ENCODE results near the gene ECHS1. TPM values are rescaled to one million over a fixed set of nuclear protein-coding genes. Genes with fewer than 3 reads are reported as not detected.
"Not testable (repeated sequence)": the region's sequence is repeated elsewhere in the genome, so short reads cannot be mapped to it uniquely, and the experiment has no call there.

The ECHS1 gene
- total and polyA plus RNA-seq, 4 donors, result 52.1 to 115 (median 100) TPM

DNA sequence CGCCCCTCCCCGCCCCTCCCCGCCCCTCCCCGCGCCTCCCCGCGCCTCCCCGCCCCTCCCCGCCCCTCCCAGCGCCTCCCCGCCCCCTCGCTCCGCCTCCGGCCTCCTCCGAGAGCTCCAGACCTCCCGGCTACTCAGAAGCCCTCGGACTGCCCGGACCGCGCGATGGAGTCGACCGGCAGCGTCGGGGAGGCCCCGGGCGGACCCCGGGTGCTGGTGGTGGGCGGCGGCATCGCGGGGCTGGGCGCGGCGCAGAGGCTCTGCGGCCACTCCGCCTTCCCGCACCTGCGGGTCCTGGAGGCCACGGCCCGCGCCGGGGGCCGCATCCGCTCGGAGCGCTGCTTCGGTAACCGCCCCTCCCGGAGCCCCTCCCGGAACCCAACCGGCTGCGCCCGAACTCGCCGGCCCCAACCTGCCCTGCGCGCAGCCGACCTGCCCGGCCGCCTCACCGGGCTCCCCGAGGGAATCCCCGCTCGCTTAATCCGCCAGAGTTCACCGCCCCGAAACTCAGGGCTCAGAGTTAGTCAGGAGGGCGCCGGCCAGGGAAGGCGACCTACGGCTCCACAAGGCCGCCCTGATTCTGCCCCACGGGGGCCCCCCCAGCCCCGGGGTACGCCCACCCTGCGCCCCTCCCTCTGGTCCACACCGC is 6.1 kb upstream of the ECHS1 start, which contains the start of gene PAOX:
Gene PAOX, plus strand, starts transcription at position 111 of the 649 bp plus-strand sequence. Its CDS starts 55 bp downstream, at position 166.
- 2% methylated on average over 66 of the region's 78 CpGs for WGBS (ENCODE audit: insufficient coverage)
- Histone ChIP-seq H3K4me1 (ENCODE audit: control insufficient read depth, insufficient read depth, low read length) (peaks cover 48% of the 10 kb centered on the region), H3K36me3 (ENCODE audit: control insufficient read depth, insufficient read depth, low read length) (peaks cover 23% of the 10 kb centered on the region), H3K4me3 (ENCODE audit: low read depth, low read length) (peak within 1 kb of the TSS; percentile 64), H3K27me3 (ENCODE audit: control insufficient read depth, insufficient read depth, low read length) (no peaks in the 10 kb centered on the region), H3K9me3 (ENCODE audit: control insufficient read depth, insufficient read depth, low read length) (no peaks in the 10 kb centered on the region), H3K27ac (ENCODE audit: low read depth, low read length) (peak within 1 kb of the TSS; percentile 63)
- DNase-seq (ENCODE audit: low read depth in 4 of 6, low spot score in 6 of 6), result peak in 4 of 6 donors; percentile 19 to 82 (median 56)

- Histone ChIP-seq H3K27ac (ENCODE audit: low read depth, low read length) (peak overlapping the region; percentile 63), H3K4me1 (ENCODE audit: control insufficient read depth, insufficient read depth, low read length) (peaks cover 53% of the 10 kb centered on the region), H3K27me3 (ENCODE audit: control insufficient read depth, insufficient read depth, low read length) (no peaks in the 10 kb centered on the region), H3K36me3 (ENCODE audit: control insufficient read depth, insufficient read depth, low read length) (peaks cover 18% of the 10 kb centered on the region), H3K9me3 (ENCODE audit: control insufficient read depth, insufficient read depth, low read length) (no peaks in the 10 kb centered on the region), H3K4me3 (ENCODE audit: low read depth, low read length) (peak overlapping the region; percentile 64)
- WGBS (ENCODE audit: insufficient coverage), result under 1% methylated on average over 70 of the region's 90 CpGs
- peak in 4 of 6 donors; percentile 26 to 86 (median 62) for DNase-seq (ENCODE audit: low read depth in 4 of 6, low spot score in 6 of 6)
These were observed 5.3 kb upstream of the ECHS1 start for GRCh38 chr10:133378251-133379096.

DNA sequence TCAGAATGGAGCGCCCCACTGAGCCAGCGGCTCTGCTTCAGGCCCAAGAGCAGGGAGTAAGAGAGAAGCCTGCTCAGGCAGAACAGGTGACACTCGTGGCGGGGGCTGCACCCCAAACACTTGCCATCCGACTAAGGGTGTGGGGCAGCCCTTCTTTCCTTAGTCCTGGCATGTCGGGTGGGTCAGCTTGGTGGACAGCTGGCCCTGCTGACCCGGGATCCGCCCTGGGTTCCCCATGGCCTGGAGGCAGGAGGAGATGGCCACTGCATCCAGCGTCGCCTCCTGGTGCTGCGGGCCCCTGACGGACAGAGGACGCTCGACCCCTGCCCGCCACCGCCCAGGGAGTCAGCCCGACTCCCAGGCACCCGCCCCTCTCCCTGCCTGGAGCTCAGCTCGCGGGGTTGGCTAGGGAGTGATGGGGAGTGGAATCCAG is 4.7 kb upstream of the ECHS1 start:
- DNase-seq (ENCODE audit: low read depth in 4 of 6, low spot score in 6 of 6), result no peak
- peaks cover 53% of the 10 kb centered on the region for H3K4me1 ChIP-seq (ENCODE audit: control insufficient read depth, insufficient read depth, low read length)
- 33% methylated on average over 13 of the region's 20 CpGs for WGBS (ENCODE audit: insufficient coverage)
- H3K27ac ChIP-seq (ENCODE audit: low read depth, low read length), result peak overlapping the region; percentile 63
- H3K27me3 ChIP-seq (ENCODE audit: control insufficient read depth, insufficient read depth, low read length), result no peaks in the 10 kb centered on the region
- peak overlapping the region; percentile 64 for H3K4me3 ChIP-seq (ENCODE audit: low read depth, low read length)
- H3K36me3 ChIP-seq (ENCODE audit: control insufficient read depth, insufficient read depth, low read length), result peaks cover 18% of the 10 kb centered on the region
- H3K9me3 ChIP-seq (ENCODE audit: control insufficient read depth, insufficient read depth, low read length), result no peaks in the 10 kb centered on the region

- no peaks in the 10 kb centered on the region for H3K27me3 ChIP-seq (ENCODE audit: control insufficient read depth, insufficient read depth, low read length)
- 84% methylated on average over 29 of the region's 30 CpGs for WGBS (ENCODE audit: insufficient coverage)
- no peak for DNase-seq (ENCODE audit: low read depth in 4 of 6, low spot score in 6 of 6)
- no peak overlapping the region for H3K27ac ChIP-seq (ENCODE audit: low read depth, low read length)
- H3K36me3 ChIP-seq (ENCODE audit: control insufficient read depth, insufficient read depth, low read length), result peaks cover 18% of the 10 kb centered on the region
- no peaks in the 10 kb centered on the region for H3K9me3 ChIP-seq (ENCODE audit: control insufficient read depth, insufficient read depth, low read length)
- H3K4me3 ChIP-seq (ENCODE audit: low read depth, low read length), result no peak overlapping the region
- H3K4me1 ChIP-seq (ENCODE audit: control insufficient read depth, insufficient read depth, low read length), result peaks cover 57% of the 10 kb centered on the region
These were observed 4.1 kb upstream of the ECHS1 start for GRCh38 chr10:133377025-133377817.

- H3K27ac ChIP-seq (ENCODE audit: low read depth, low read length), result not testable (repeated sequence)
These were observed 3.0 kb upstream of the ECHS1 start for GRCh38 chr10:133376183-133376582.

DNA sequence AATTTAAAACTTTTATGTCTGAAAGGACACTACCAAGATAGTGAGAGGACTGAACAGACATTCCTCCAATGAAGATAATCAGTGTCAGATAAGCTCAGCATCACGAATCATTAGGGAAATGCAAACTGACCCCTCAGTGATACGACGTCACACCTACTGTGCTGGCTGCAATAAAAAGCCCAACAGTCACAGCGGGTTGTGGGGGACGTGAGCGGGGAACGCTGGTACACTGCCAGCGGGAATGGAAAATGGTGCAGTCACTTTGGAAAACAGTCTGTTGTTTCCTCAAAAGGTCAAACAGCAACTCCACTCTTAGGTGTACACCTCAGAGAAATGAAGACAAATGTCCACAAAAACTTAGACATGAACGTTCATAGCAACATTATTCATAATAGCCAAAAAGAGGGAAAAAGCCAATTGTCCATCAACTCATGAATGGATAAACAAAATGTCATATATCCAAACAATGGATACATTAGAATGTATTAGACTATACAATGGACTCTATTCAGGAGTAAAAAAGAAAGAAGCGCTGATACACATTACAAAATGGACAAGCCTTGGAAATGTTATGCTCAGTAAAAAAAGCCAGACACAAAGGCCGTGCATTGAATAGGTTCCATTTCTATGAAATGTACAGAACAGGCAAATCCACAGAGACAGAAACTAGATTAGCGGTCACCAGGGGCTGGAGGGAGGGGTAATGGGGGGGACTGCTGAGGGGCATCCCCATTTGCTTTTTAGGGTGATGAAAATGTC is 2.4 kb upstream of the ECHS1 start:
- peak overlapping the region; percentile 7 for H3K27ac ChIP-seq (ENCODE audit: low read depth, low read length)
- H3K9me3 ChIP-seq (ENCODE audit: control insufficient read depth, insufficient read depth, low read length), result no peaks in the 10 kb centered on the region
- H3K36me3 ChIP-seq (ENCODE audit: control insufficient read depth, insufficient read depth, low read length), result peaks cover 22% of the 10 kb centered on the region
- no peak for DNase-seq (ENCODE audit: low read depth in 4 of 6, low spot score in 6 of 6)
- no peaks in the 10 kb centered on the region for H3K27me3 ChIP-seq (ENCODE audit: control insufficient read depth, insufficient read depth, low read length)
- H3K4me1 ChIP-seq (ENCODE audit: control insufficient read depth, insufficient read depth, low read length), result peaks cover 56% of the 10 kb centered on the region
- WGBS (ENCODE audit: insufficient coverage), result 53% methylated on average over 6 of the region's 12 CpGs
- no peak overlapping the region for H3K4me3 ChIP-seq (ENCODE audit: low read depth, low read length)

More at GRCh38 chr10:133376183-133376582, 3.0 kb upstream of the ECHS1 start:
- not testable (repeated sequence) for DNase-seq (ENCODE audit: low read depth in 4 of 6, low spot score in 6 of 6); H3K4me3 ChIP-seq (ENCODE audit: low read depth, low read length); H3K27me3 ChIP-seq (ENCODE audit: control insufficient read depth, insufficient read depth, low read length); H3K9me3 ChIP-seq (ENCODE audit: control insufficient read depth, insufficient read depth, low read length)
- Histone ChIP-seq H3K4me1 (ENCODE audit: control insufficient read depth, insufficient read depth, low read length) (peaks cover 60% of the 10 kb centered on the region), H3K36me3 (ENCODE audit: control insufficient read depth, insufficient read depth, low read length) (peaks cover 22% of the 10 kb centered on the region)
- no CpG with 5 or more reads among the region's 5 CpGs for WGBS (ENCODE audit: insufficient coverage)

GRCh38 chr10:133372507-133372906 is 647 bp downstream of the ECHS1 start:
- Histone ChIP-seq H3K27ac (ENCODE audit: low read depth, low read length) (no peak overlapping the region), H3K4me1 (ENCODE audit: control insufficient read depth, insufficient read depth, low read length) (peaks cover 33% of the 10 kb centered on the region), H3K36me3 (ENCODE audit: control insufficient read depth, insufficient read depth, low read length) (peaks cover 41% of the 10 kb centered on the region), H3K9me3 (ENCODE audit: control insufficient read depth, insufficient read depth, low read length) (no peaks in the 10 kb centered on the region), H3K27me3 (ENCODE audit: control insufficient read depth, insufficient read depth, low read length) (no peaks in the 10 kb centered on the region), H3K4me3 (ENCODE audit: low read depth, low read length) (no peak overlapping the region)
- 46% methylated on average over 11 of the region's 20 CpGs for WGBS (ENCODE audit: insufficient coverage)
- DNase-seq (ENCODE audit: low read depth in 4 of 6, low spot score in 6 of 6), result no peak

GRCh38 chr10:133370030-133370786 is 2.9 kb downstream of the ECHS1 start:
- Histone ChIP-seq H3K27ac (ENCODE audit: low read depth, low read length) (no peak overlapping the region), H3K27me3 (ENCODE audit: control insufficient read depth, insufficient read depth, low read length) (no peaks in the 10 kb centered on the region), H3K4me1 (ENCODE audit: control insufficient read depth, insufficient read depth, low read length) (peaks cover 23% of the 10 kb centered on the region), H3K4me3 (ENCODE audit: low read depth, low read length) (no peak overlapping the region), H3K36me3 (ENCODE audit: control insufficient read depth, insufficient read depth, low read length) (peaks cover 60% of the 10 kb centered on the region), H3K9me3 (ENCODE audit: control insufficient read depth, insufficient read depth, low read length) (no peaks in the 10 kb centered on the region)
- no peak for DNase-seq (ENCODE audit: low read depth in 4 of 6, low spot score in 6 of 6)
- WGBS (ENCODE audit: insufficient coverage), result 93% methylated on average over 23 of the region's 24 CpGs

Measured in spinal cord (tissue), 10 donors.